ENCODE results near the gene ZNF613. TPM values are rescaled to one million over a fixed set of nuclear protein-coding genes. Genes with fewer than 3 reads are reported as not detected.
"Not testable (repeated sequence)": the region's sequence is repeated elsewhere in the genome, so short reads cannot be mapped to it uniquely, and the experiment has no call there.

The ZNF613 gene
- total RNA-seq, 1 experiment from 2014 or later: 5.3 TPM

DNA sequence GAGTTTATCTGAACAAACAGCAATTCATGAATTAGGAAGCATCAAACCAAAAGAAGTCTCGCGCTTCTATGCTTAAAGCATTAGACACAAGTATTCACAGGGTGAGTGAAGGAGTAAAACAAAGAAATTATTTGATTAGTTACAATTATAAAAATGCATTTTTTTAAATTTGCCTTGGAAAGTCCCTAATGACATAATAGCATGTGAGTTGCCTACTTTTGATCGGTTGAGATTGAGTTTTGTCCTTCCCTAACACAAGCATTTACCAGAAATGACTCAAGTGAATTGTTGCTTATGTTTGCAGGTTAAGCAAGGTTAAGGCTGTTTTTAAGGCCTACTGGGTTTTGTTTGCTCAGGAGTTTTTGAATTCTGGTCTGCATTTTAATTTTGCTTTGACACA lies 22.1 kb upstream of the ZNF613 start:
- DNase-seq (ENCODE audit: low spot score): no peak
- no peaks in the 10 kb centered on the region for H3K4me1 ChIP-seq (ENCODE audit: insufficient read depth, low read length, poor library complexity, severe bottlenecking)
- TF ChIP-seq EZH2 (IDR thresholded peaks at IDR 0.05; ENCODE audit: borderline replicate concordance, low read depth, low read length, poor library complexity, severe bottlenecking) (no peak), CTCF (conservative IDR thresholded peaks at IDR 0.05; ENCODE audit: low read depth, low read length) (no peak)
- intact Hi-C loops (cut with micrococcal nuclease; ENCODE audit: unreplicated experiment): no loop called here
- H3K36me3 ChIP-seq (ENCODE audit: insufficient read depth, low read length, poor library complexity, severe bottlenecking): peaks cover 19% of the 10 kb centered on the region
- H3K27ac ChIP-seq (ENCODE audit: low read depth, low read length, poor library complexity, severe bottlenecking): no peak overlapping the region
- no TSS peak for BruUV-seq (replicated peaks)
- peak overlapping the region; percentile 75 for H3K4me3 ChIP-seq (ENCODE audit: low read depth, low read length, poor library complexity, severe bottlenecking)
- ChIA-PET POLR2A (ENCODE audit: low non-redundant PET) (no interaction called here), CTCF (no interaction called here)
- no peaks in the 10 kb centered on the region for H3K27me3 ChIP-seq (replicated peaks; ENCODE audit: insufficient read depth, low read depth, low read length, poor library complexity)
- H3K9me3 ChIP-seq (ENCODE audit: low read depth, low read length, poor library complexity, severe bottlenecking): peaks cover 33% of the 10 kb centered on the region

DNA sequence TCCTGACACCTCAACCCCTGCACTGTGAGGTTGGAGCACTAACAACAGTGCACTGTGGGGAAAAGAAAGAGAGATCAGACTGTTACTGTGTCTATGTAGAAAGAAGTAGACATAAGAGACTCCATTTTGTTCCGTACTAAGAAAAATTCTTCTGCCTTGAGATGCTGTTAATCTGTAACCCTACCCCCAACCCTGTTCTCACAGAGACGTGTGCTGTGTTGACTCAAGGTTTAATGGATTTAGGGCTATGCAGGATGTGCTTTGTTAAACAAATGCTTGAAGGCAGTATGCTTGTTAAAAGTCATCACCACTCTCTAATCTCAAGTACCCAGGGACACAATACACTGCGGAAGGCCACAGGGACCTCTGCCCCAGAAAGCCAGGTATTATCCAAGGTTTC lies 21.6 kb upstream of the ZNF613 start:
- H3K27ac ChIP-seq (ENCODE audit: low read depth, low read length, poor library complexity, severe bottlenecking); intact Hi-C loops (cut with micrococcal nuclease; ENCODE audit: unreplicated experiment); H3K4me1 ChIP-seq (ENCODE audit: insufficient read depth, low read length, poor library complexity, severe bottlenecking); H3K4me3 ChIP-seq (ENCODE audit: low read depth, low read length, poor library complexity, severe bottlenecking); BruUV-seq (replicated peaks); POLR2A ChIA-PET (ENCODE audit: low non-redundant PET); CTCF ChIA-PET; H3K27me3 ChIP-seq (replicated peaks; ENCODE audit: insufficient read depth, low read depth, low read length, poor library complexity); DNase-seq (ENCODE audit: low spot score): not testable (repeated sequence)
- Histone ChIP-seq H3K36me3 (ENCODE audit: insufficient read depth, low read length, poor library complexity, severe bottlenecking) (peaks cover 14% of the 10 kb centered on the region), H3K9me3 (ENCODE audit: low read depth, low read length, poor library complexity, severe bottlenecking) (peaks cover 28% of the 10 kb centered on the region)

- intact Hi-C loops (cut with micrococcal nuclease; ENCODE audit: unreplicated experiment); H3K4me3 ChIP-seq (ENCODE audit: low read depth, low read length, poor library complexity, severe bottlenecking); H3K4me1 ChIP-seq (ENCODE audit: insufficient read depth, low read length, poor library complexity, severe bottlenecking); DNase-seq (ENCODE audit: low spot score); BruUV-seq (replicated peaks); H3K27me3 ChIP-seq (replicated peaks; ENCODE audit: insufficient read depth, low read depth, low read length, poor library complexity); POLR2A ChIA-PET (ENCODE audit: low non-redundant PET); H3K27ac ChIP-seq (ENCODE audit: low read depth, low read length, poor library complexity, severe bottlenecking); CTCF ChIA-PET: not testable (repeated sequence)
- Histone ChIP-seq H3K36me3 (ENCODE audit: insufficient read depth, low read length, poor library complexity, severe bottlenecking) (peaks cover 11% of the 10 kb centered on the region), H3K9me3 (ENCODE audit: low read depth, low read length, poor library complexity, severe bottlenecking) (peaks cover 24% of the 10 kb centered on the region)
Observed at GRCh38 chr19:51906108-51906507, 21.2 kb upstream of the ZNF613 start.

- H3K4me3 ChIP-seq (ENCODE audit: low read depth, low read length, poor library complexity, severe bottlenecking); CTCF ChIA-PET; H3K27me3 ChIP-seq (replicated peaks; ENCODE audit: insufficient read depth, low read depth, low read length, poor library complexity); H3K4me1 ChIP-seq (ENCODE audit: insufficient read depth, low read length, poor library complexity, severe bottlenecking); DNase-seq (ENCODE audit: low spot score); intact Hi-C loops (cut with micrococcal nuclease; ENCODE audit: unreplicated experiment); BruUV-seq (replicated peaks); POLR2A ChIA-PET (ENCODE audit: low non-redundant PET); H3K36me3 ChIP-seq (ENCODE audit: insufficient read depth, low read length, poor library complexity, severe bottlenecking); H3K27ac ChIP-seq (ENCODE audit: low read depth, low read length, poor library complexity, severe bottlenecking): not testable (repeated sequence)
- peaks cover 12% of the 10 kb centered on the region for H3K9me3 ChIP-seq (ENCODE audit: low read depth, low read length, poor library complexity, severe bottlenecking)
Observed at GRCh38 chr19:51907981-51908380, 19.3 kb upstream of the ZNF613 start.

DNA sequence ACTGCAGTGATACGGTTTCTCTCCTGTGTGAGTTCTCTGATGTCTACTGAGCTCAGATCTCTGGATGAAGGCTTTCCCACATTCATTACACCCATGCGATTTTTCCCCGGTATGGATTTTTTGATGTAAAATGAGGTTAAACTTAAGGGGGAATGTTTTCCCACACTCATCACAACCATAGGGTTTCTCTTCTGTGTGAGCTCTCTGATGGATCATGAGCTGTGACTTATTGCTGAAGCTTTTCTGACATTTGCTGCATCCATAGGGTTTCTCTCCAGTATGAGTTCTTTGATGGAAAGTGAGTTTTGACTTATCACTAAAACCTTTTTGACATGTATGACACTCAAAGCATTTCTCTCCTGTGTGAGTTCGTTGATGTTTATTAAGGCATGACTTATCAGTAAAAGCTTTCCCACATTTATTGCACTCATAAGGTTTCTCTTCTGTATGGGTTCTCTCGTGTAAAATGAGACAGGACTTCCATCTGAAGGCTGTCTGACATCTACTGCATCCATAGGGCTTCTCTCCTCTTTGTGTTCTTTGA lies 11.9 kb upstream of the ZNF613 start:
- intact Hi-C loops (cut with micrococcal nuclease; ENCODE audit: unreplicated experiment): no loop called here
- BruUV-seq (replicated peaks): no TSS peak
- no peak overlapping the region for H3K27ac ChIP-seq (ENCODE audit: low read depth, low read length, poor library complexity, severe bottlenecking)
- no peak overlapping the region for H3K4me3 ChIP-seq (ENCODE audit: low read depth, low read length, poor library complexity, severe bottlenecking)
- ChIA-PET CTCF (no interaction called here), POLR2A (ENCODE audit: low non-redundant PET) (no interaction called here)
- H3K9me3 ChIP-seq (ENCODE audit: low read depth, low read length, poor library complexity, severe bottlenecking): peaks cover 66% of the 10 kb centered on the region
- H3K36me3 ChIP-seq (ENCODE audit: insufficient read depth, low read length, poor library complexity, severe bottlenecking): no peaks in the 10 kb centered on the region
- no peak for DNase-seq (ENCODE audit: low spot score)
- no peaks in the 10 kb centered on the region for H3K4me1 ChIP-seq (ENCODE audit: insufficient read depth, low read length, poor library complexity, severe bottlenecking)
- H3K27me3 ChIP-seq (replicated peaks; ENCODE audit: insufficient read depth, low read depth, low read length, poor library complexity): no peaks in the 10 kb centered on the region
- TF ChIP-seq EZH2 (IDR thresholded peaks at IDR 0.05; ENCODE audit: borderline replicate concordance, low read depth, low read length, poor library complexity, severe bottlenecking) (no peak), CTCF (conservative IDR thresholded peaks at IDR 0.05; ENCODE audit: low read depth, low read length) (no peak)

Measured in A673 (cell line).